Measurements from ENCODE around the gene MYLK2.

The MYLK2 gene

DNA sequence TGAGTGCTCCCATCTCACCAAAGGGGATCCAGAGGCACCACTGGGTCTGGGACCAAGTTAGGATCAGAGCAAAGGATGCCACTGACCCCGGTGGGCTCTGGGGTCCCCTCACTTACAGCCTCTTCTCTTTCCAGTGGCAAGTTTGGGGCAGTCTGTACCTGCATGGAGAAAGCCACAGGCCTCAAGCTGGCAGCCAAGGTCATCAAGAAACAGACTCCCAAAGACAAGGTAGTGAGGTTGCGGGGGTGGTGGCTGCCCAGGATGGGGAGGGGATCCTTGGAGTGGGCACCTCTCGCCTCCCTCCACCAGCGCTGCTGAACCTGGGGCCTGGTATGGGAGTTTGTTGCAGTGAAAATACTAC lies 4.9 kb downstream of the MYLK2 start:
- TF ChIP-seq GATA2 (IDR thresholded peaks at IDR 0.05; ENCODE audit: low read depth, low read length): no peak
- TF ChIP-seq GATA3 (IDR thresholded peaks at IDR 0.05; ENCODE audit: low read depth, low read length): no peak

DNA sequence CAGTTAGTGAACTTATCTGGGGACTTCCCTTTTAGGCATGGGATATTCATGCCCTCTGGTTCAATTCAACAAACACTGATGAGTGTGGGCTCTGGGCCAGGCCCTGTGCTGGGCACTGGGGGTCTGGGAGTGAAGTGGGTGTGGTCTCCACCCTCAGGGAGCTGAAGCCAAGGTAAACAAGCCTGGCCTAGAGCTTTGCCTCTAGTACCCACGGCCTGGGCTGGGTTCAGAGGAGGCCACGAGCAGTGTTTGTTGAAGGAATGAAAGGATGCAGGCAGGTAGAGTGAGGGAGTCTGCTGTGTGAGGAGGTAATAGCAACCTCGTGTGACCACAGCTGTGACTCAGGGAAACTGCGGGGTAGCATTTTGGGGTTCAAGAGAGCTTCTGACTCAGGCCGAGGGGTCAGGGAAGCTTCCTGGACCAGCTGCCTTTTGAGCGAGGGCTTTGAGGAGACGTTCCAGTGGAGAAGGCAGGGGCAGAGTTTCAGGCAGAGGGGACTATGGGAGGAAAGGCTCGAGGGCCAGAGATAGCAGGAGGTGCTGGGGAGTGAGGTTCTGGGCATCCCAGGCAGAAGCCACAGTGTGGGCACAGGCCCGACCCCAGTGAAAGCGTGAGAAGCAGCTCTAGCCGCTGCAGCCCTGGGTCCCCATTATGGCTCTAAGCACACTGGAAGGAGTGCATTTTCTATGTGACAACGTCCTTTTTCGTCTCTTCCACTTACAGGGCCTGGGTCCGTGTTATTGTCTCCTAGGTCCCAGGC lies 5.6 kb downstream of the MYLK2 start:
- TF ChIP-seq GATA2 (IDR thresholded peaks at IDR 0.05; ENCODE audit: low read depth, low read length) (no peak), GATA3 (IDR thresholded peaks at IDR 0.05; ENCODE audit: low read depth, low read length) (no peak)

DNA sequence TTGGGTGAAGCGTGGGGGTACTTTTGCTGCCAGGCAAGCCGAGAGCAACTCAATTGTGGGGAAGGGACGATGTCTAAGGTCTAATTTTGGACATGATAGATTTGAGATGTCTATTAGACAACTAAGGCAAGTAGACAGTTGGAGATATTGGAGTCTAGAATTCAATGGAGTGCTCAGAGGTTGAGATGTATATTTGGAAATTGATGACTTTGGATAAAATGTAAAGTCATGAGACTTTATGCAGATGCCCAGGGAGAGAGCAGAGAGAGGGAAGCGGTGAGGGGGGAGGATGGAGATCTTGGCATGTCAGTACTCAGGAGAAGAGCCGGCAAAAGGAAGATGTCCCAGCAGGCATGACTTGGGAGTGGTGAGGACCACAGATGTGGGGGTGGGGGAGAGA lies 6.9 kb downstream of the MYLK2 start:
- TF ChIP-seq GATA2 (IDR thresholded peaks at IDR 0.05; ENCODE audit: low read depth, low read length) (no peak), GATA3 (IDR thresholded peaks at IDR 0.05; ENCODE audit: low read depth, low read length) (no peak)

DNA sequence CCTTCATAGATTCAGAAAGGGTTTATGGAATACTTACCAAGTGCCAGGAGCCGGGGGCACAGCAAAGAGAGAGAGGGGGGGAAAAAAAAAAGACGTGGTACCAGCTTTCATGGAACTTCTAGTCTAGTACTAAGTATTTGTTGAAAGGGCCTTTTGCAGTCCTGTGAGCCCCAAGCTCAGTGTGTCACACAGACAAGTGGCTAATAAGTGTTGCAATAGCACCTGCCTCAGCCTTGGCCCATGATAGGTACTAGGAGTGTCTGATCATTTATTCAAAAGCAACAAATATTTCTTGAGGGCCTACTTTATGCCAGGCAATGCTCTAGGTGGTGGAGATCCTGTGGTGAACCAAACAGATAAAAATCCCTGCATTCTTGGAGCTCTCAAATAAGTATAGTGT lies 7.9 kb downstream of the MYLK2 start:
- TF ChIP-seq GATA2 (IDR thresholded peaks at IDR 0.05; ENCODE audit: low read depth, low read length) (no peak), GATA3 (IDR thresholded peaks at IDR 0.05; ENCODE audit: low read depth, low read length) (no peak)

DNA sequence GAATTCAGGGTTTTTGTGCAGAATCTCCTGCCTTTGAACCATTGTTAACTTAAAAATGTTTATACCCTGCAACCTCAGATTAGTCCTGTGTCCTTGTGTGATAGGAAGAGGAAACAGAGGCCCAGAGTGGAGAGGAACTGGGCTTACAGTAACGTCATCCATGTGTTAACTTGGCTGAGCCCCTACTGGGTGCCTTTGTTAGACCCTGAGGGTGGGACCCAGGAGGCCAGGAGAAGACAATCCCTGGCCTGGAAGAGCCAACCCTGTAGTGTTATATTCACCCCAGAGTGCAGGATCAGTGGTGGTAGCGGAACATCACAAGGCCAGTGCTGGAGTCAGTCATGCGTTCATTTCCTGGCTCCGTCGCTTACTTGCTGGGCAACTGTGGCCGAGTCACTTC lies 10.6 kb downstream of the MYLK2 start:
- no peak for TF ChIP-seq GATA2 (IDR thresholded peaks at IDR 0.05; ENCODE audit: low read depth, low read length)
- TF ChIP-seq GATA3 (IDR thresholded peaks at IDR 0.05; ENCODE audit: low read depth, low read length): no peak

DNA sequence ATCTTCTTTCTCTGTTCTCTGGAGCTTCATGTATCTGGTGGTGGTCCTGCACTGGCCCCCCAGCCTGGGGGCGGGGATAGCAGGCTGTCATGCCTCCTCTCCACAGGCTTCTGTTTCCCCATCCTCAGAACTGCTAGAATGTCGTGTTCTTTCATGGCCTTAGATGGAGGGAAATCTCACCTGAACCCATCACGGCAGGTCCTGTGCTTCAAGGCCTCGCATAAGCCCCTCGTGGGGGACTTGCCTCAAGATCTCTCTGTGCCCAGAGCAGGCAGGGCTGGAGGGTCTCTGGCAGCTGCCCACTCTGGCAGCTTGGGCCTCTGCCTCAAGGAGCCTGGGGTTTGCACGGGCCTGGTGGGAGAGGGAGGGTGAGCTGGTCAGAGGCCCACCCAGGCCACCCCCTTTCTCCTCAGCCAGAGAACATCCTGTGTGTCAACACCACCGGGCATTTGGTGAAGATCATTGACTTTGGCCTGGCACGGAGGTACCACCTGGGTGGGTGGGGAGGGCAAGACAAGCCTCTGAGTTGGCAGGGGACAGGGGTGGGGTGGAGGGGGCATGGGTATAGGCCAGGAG lies 11.3 kb downstream of the MYLK2 start:
- TF ChIP-seq GATA2 (IDR thresholded peaks at IDR 0.05; ENCODE audit: low read depth, low read length) (no peak), GATA3 (IDR thresholded peaks at IDR 0.05; ENCODE audit: low read depth, low read length) (no peak)

DNA sequence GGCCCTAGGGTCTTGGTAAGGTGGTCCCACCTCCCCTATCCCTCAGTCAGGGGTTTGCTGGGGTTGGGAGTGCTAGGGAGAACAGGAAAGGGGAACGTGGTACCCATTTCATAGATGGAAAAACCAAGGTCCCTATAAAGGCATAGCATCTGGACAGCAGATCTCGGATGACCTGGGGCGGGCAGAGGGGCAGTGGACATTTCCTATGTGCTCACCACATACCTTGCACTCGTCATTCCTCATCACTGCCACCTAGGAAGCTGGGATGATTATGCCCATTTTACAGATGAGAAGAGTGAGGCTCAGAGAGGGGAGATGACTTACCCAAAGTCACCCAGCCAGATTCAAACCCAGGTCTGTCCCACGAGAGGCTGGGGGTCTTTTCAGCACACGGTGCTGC lies 12.1 kb downstream of the MYLK2 start:
- TF ChIP-seq GATA3 (IDR thresholded peaks at IDR 0.05; ENCODE audit: low read depth, low read length): no peak
- TF ChIP-seq GATA2 (IDR thresholded peaks at IDR 0.05; ENCODE audit: low read depth, low read length): no peak

DNA sequence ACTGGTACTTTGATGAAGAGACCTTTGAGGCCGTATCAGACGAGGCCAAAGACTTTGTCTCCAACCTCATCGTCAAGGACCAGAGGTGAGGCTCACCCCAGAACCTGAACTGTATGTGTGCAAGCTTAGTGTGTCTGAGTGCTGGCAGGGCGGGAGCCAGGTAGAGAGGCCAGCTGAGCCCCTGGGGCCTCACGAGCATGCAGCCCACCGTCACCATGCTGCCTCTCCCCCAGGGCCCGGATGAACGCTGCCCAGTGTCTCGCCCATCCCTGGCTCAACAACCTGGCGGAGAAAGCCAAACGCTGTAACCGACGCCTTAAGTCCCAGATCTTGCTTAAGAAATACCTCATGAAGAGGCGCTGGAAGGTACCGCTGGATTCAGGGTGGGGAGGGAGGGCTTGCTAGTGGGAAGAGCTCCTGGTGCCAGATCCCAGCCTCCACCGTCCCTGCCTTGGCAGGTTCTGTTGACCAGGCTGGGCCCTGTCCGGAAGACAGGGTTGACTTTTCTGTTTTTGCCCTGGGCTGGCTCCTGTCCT lies 12.7 kb downstream of the MYLK2 start:
- TF ChIP-seq GATA2 (IDR thresholded peaks at IDR 0.05; ENCODE audit: low read depth, low read length): no peak
- no peak for TF ChIP-seq GATA3 (IDR thresholded peaks at IDR 0.05; ENCODE audit: low read depth, low read length)

DNA sequence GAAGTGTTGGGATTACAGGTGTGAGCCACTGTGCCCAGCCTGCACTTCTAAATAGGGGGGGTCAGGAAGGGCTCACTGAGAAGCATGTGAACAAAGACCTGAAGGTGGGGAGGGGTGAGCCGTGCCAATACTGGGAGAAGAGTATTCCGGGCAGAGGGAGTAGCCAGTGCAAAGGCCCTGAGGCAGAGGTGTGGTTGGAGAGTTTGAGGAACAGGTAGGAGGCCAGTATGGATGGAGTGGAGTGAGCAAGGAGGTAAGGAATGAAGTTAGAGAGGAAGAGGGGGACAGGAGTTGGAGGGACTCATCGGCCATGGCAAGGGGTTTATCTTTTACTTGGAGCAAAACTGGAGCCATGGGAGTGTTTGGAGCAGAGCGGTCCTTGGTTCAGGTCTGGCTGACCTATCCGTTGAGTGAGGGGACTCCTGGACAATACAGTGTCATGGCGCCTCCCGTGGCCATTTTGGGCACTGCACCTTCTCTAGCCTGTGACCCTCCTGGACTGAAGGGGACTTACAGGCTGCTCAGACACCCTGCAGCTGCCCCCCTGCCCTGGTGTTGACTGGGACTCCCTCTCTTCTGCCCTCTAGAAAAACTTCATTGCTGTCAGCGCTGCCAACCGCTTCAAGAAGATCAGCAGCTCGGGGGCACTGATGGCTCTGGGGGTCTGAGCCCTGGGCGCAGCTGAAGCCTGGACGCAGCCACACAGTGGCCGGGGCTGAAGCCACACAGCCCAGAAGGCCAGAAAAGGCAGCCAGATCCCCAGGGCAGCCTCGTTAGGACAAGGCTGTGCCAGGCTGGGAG lies 14.2 kb downstream of the MYLK2 start:
- TF ChIP-seq GATA3 (IDR thresholded peaks at IDR 0.05; ENCODE audit: low read depth, low read length) (no peak), GATA2 (IDR thresholded peaks at IDR 0.05; ENCODE audit: low read depth, low read length) (no peak)

DNA sequence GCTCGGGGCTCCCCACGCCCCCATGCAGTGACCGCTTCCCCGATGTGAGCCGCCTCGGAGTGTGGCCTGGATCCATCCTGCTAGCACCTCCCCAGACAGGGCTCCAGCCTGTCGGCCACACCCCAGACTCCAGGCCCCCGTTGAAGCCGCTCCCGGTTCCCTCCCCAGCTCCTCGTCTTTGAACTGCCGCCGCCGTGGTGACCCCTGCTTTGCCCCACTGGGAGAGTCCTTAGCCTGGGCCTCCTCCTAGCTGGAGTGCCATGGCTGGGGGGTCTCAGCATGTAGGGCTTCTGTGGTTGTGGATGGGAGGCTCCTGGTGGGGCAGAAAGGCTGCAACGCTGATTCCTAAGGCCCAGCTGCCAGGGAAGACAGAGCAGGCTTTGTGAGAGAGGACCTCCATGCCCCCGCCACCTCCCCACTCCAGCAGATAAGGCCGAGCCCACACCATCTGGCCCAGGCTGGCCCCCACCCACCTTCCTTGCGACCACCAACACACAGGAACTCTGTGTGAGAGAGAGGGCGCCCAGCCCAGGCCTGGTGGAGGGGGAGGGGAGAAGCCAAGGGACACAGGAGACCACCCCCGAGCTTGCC lies 14.9 kb downstream of the MYLK2 start:
- TF ChIP-seq GATA3 (IDR thresholded peaks at IDR 0.05; ENCODE audit: low read depth, low read length): no peak
- TF ChIP-seq GATA2 (IDR thresholded peaks at IDR 0.05; ENCODE audit: low read depth, low read length): no peak

DNA sequence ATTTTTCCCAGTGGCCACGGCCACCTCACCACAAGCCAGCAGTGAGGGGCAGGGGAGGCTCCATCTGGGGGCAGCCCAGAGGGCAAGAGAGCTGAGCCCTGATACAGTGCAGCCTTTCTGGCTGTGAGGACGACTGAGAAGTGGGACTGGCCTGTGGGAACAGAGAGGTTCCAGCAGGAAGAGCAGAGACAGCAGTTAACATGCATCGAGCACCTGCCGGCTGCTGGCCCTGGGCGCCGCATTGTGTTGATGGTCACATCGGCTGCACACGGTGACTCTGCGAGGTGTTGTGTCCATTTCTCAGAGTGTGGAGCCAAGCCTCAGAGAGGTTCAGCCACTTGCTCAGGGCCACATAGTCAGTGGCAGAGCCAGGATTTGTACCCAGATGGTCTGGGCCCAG lies 16.4 kb downstream of the MYLK2 start:
- TF ChIP-seq GATA2 (IDR thresholded peaks at IDR 0.05; ENCODE audit: low read depth, low read length) (no peak), GATA3 (IDR thresholded peaks at IDR 0.05; ENCODE audit: low read depth, low read length) (no peak)

DNA sequence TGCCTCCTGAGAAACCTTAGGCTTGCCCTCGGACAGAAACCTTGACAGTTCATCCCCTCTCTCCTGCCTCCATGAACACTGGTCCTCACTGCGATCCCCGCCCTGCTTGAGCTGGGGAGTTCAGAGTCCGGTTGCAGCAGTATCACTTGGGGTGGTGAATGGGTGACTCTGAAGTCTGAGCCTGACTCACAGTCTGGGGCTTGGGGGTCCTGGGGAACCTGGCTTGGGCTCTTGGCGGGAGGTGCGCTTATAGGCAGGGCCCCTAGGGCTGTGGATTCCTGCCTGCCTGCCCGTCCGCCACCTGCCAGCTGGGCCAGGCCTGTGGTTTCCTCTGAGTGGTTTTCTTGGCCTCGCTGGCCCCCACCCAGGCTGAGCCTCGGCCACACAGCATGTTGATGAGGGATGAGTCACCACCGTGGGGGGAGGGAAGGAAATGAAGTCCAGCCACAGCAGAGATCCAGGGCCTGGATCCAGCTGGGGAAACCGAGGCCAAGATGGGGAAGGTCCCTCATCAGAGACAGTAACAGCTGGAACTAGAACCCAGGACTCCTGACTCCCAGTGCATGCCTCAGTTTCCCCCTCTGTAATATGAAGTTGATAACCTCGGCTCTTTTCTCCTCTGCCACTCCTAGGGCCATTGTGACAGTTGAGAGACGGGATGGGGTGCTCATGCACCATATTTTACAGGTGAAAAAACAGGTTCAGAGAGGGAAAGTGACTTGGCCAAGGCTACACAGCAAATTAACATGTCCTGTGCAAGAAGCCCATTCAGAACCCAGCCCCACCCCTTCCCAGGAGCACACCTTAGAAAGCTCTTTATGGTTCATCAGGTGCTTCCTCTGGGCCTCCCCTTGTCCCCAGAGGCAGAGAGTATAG lies 17.1 kb downstream of the MYLK2 start:
- TF ChIP-seq GATA3 (IDR thresholded peaks at IDR 0.05; ENCODE audit: low read depth, low read length): no peak
- no peak for TF ChIP-seq GATA2 (IDR thresholded peaks at IDR 0.05; ENCODE audit: low read depth, low read length)

DNA sequence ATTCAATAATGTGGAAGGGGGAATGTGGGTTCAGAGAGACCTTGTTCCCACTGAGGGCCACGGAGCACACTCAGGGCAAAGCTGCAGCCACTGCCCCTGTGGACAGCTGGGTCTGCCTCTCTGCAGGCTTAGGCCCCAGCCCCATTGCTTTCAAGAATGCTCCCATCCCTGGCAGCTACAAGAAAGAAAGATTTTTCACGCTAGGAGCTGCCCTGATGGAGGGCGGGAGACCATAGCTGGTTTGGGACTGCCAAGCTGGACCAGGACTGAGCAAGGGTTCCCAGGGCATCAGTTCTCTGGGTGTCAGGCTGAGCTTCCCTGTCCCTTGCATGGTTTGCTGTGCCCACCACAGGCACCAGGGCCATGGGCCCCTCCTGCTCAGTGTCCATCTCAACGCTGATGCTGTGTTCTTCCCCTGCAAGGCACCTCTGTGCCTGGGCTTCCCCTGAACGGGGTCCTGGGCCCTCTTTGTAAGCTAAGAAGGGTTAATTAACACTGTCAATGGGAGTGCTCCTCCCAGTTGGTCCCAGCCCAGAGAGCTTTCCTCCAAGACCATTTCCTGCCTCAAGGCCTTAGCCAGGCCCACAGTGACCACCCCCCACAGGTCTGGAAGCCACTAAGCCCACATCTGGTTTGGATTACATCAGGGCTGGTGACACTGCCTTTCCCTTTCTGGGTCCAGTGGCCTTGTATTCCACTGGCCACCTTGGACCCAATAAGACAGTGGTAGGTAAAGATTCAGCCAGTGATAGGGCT lies 17.9 kb downstream of the MYLK2 start:
- TF ChIP-seq GATA2 (IDR thresholded peaks at IDR 0.05; ENCODE audit: low read depth, low read length) (no peak), GATA3 (IDR thresholded peaks at IDR 0.05; ENCODE audit: low read depth, low read length) (no peak)

Data from SH-SY5Y (cell line).